Activated naive CD4-positive, alpha-beta T cell treated with anti-CD3 and anti-CD28 coated beads, Interleukin-2, amount 10 ng/mL, durations not matched to agents 7 days and 5 days (primary cell): ENCODE data around the gene PRR19.
A peak's percentile ranks its signal among the peaks of the same experiment; 100 is the strongest.

ENCODE experiments used
- CTCF ChIA-PET: fragments of 350-600 bp; sonication (Branson Sonifier 250); formaldehyde crosslinking; loops from one replicate; lab custom pipeline; 2021; ENCODE audit warnings: antibody characterized with exemption; lab: Charles Lee
- DNase-seq: peaks from one replicate; pipeline ENCODE4 v3.0.0-alpha.2; 2020
- H3K27ac Mint-ChIP-seq: one replicate; pipeline ENCODE4 v1.8.0; 2021; ENCODE audit warnings: mild to moderate bottlenecking, moderate library complexity, mixed read lengths
- H3K27me3 Mint-ChIP-seq: one replicate; pipeline ENCODE4 v1.8.0; 2021; ENCODE audit warnings: mild to moderate bottlenecking, mixed read lengths
- H3K36me3 Mint-ChIP-seq: one replicate; pipeline ENCODE4 v1.8.0; 2021; ENCODE audit warnings: mixed read lengths
- H3K4me1 Mint-ChIP-seq: one replicate; pipeline ENCODE4 v1.8.0; 2021; ENCODE audit warnings: mixed read lengths
- H3K4me3 Mint-ChIP-seq: one replicate; pipeline ENCODE4 v1.8.0; 2021; ENCODE audit warnings: mild to moderate bottlenecking, moderate library complexity, mixed read lengths
- H3K9me3 Mint-ChIP-seq: one replicate; pipeline ENCODE4 v1.8.0; 2021; ENCODE audit warnings: mixed read lengths

PRR19 gene

GRCh38 chr19:42312370-42312769 lies 10.4 kb downstream of the PRR19 start:
- Mint-ChIP-seq H3K4me3 (no peak overlapping the region), H3K9me3 (no peaks in the 10 kb centered on the region), H3K27ac (no peak overlapping the region), H3K4me1 (peaks cover 19% of the 10 kb centered on the region), H3K27me3 (peaks cover 77% of the 10 kb centered on the region), H3K36me3 (no peaks in the 10 kb centered on the region)
- CTCF ChIA-PET = interaction anchor here (1.6 kb wide), 1 partner anchor 204 kb away, joined by 5 read pairs; no protein-coding TSS in a partner anchor
- no peak for DNase-seq

- H3K27ac Mint-ChIP-seq = no peak within 1 kb of the TSS
- H3K9me3 Mint-ChIP-seq = no peaks in the 10 kb centered on the region
- H3K27me3 Mint-ChIP-seq = peaks cover 77% of the 10 kb centered on the region
- peak within 1 kb of the TSS; percentile 53 for H3K4me3 Mint-ChIP-seq
- H3K4me1 Mint-ChIP-seq = peaks cover 19% of the 10 kb centered on the region
- DNase-seq = peak; percentile 59
- H3K36me3 Mint-ChIP-seq = no peaks in the 10 kb centered on the region
- CTCF ChIA-PET = interaction anchor here (1.0 to 1.1 kb wide), 2 partner anchors 9 to 34 kb away, joined by 4 to 6 read pairs; no protein-coding TSS in a partner anchor
Observed at GRCh38 chr19:42313096-42313839, 11.3 kb downstream of the PRR19 start, which contains the start of gene TMEM145. Gene TMEM145 (plus strand): TSS chr19:42313309. CDS start chr19:42313377, 68 bp downstream.

- H3K27me3 Mint-ChIP-seq = peaks cover 77% of the 10 kb centered on the region
- H3K36me3 Mint-ChIP-seq = no peaks in the 10 kb centered on the region
- peaks cover 19% of the 10 kb centered on the region for H3K4me1 Mint-ChIP-seq
- H3K9me3 Mint-ChIP-seq = no peaks in the 10 kb centered on the region
- no peak overlapping the region for H3K27ac Mint-ChIP-seq
- CTCF ChIA-PET = interaction anchor here (1.0 to 1.1 kb wide), 2 partner anchors 9 to 33 kb away, joined by 4 to 6 read pairs; no protein-coding TSS in a partner anchor
- no peak for DNase-seq
- no peak overlapping the region for H3K4me3 Mint-ChIP-seq
Observed at GRCh38 chr19:42313840-42314755, 12.2 kb downstream of the PRR19 start.

GRCh38 chr19:42315024-42315423 lies 13.1 kb downstream of the PRR19 start:
- DNase-seq = no peak
- H3K4me3 Mint-ChIP-seq = no peak overlapping the region
- CTCF ChIA-PET = interaction anchor here (1.2 kb wide), 1 partner anchor 12 kb away, joined by 3 read pairs; no protein-coding TSS in a partner anchor

GRCh38 chr19:42316223-42317211 lies 14.6 kb downstream of the PRR19 start:
- CTCF ChIA-PET = interaction anchor here (1.2 kb wide), 1 partner anchor 10 kb away, joined by 3 read pairs; no protein-coding TSS in a partner anchor
- DNase-seq = no peak
- peaks cover 19% of the 10 kb centered on the region for H3K4me1 Mint-ChIP-seq

More at GRCh38 chr19:42315024-42315423, 13.1 kb downstream of the PRR19 start:
- H3K27ac Mint-ChIP-seq = no peak overlapping the region
- peaks cover 77% of the 10 kb centered on the region for H3K27me3 Mint-ChIP-seq
- H3K9me3 Mint-ChIP-seq = no peaks in the 10 kb centered on the region
- peaks cover 19% of the 10 kb centered on the region for H3K4me1 Mint-ChIP-seq
- no peaks in the 10 kb centered on the region for H3K36me3 Mint-ChIP-seq

GRCh38 chr19:42317535-42317934 lies 15.6 kb downstream of the PRR19 start:
- Mint-ChIP-seq H3K9me3 (no peaks in the 10 kb centered on the region), H3K27me3 (peaks cover 77% of the 10 kb centered on the region), H3K4me3 (no peak overlapping the region), H3K36me3 (no peaks in the 10 kb centered on the region), H3K27ac (no peak overlapping the region), H3K4me1 (peaks cover 15% of the 10 kb centered on the region)
- CTCF ChIA-PET = no interaction called here
- no peak for DNase-seq

More at GRCh38 chr19:42316223-42317211, 14.6 kb downstream of the PRR19 start:
- peaks cover 77% of the 10 kb centered on the region for H3K27me3 Mint-ChIP-seq
- H3K27ac Mint-ChIP-seq = no peak overlapping the region
- no peak overlapping the region for H3K4me3 Mint-ChIP-seq
- no peaks in the 10 kb centered on the region for H3K36me3 Mint-ChIP-seq
- no peaks in the 10 kb centered on the region for H3K9me3 Mint-ChIP-seq

GRCh38 chr19:42322305-42322704 lies 20.4 kb downstream of the PRR19 start:
- peaks cover 62% of the 10 kb centered on the region for H3K27me3 Mint-ChIP-seq
- CTCF ChIA-PET = interaction anchor here (1.1 to 3.1 kb wide), 2 partner anchors 207 to 213 kb away, joined by 3 to 9 read pairs; no protein-coding TSS in a partner anchor
- no peak overlapping the region for H3K27ac Mint-ChIP-seq
- no peak overlapping the region for H3K4me3 Mint-ChIP-seq
- no peak for DNase-seq
- no peaks in the 10 kb centered on the region for H3K9me3 Mint-ChIP-seq
- H3K36me3 Mint-ChIP-seq = peaks cover 3% of the 10 kb centered on the region
- peaks cover 24% of the 10 kb centered on the region for H3K4me1 Mint-ChIP-seq

- no peak for DNase-seq
- peaks cover 3% of the 10 kb centered on the region for H3K36me3 Mint-ChIP-seq
- H3K27ac Mint-ChIP-seq = no peak overlapping the region
- no peaks in the 10 kb centered on the region for H3K9me3 Mint-ChIP-seq
- peak overlapping the region; percentile 23 for H3K4me3 Mint-ChIP-seq
- peaks cover 65% of the 10 kb centered on the region for H3K27me3 Mint-ChIP-seq
- H3K4me1 Mint-ChIP-seq = peaks cover 24% of the 10 kb centered on the region
- CTCF ChIA-PET = interaction anchor here (0.8 to 3.1 kb wide), 3 partner anchors 19 to 215 kb away, joined by 3 to 9 read pairs (median 3); no protein-coding TSS in a partner anchor
Observed at GRCh38 chr19:42323473-42323851, 21.5 kb downstream of the PRR19 start.

- Mint-ChIP-seq H3K27me3 (peaks cover 65% of the 10 kb centered on the region), H3K9me3 (no peaks in the 10 kb centered on the region), H3K4me1 (peaks cover 24% of the 10 kb centered on the region), H3K4me3 (no peak overlapping the region), H3K27ac (no peak overlapping the region), H3K36me3 (peaks cover 3% of the 10 kb centered on the region)
- CTCF ChIA-PET = interaction anchor here (3.1 kb wide), 1 partner anchor 215 kb away, joined by 9 read pairs; no protein-coding TSS in a partner anchor
- DNase-seq = peak; percentile 47
Observed at GRCh38 chr19:42323852-42324654, 22.1 kb downstream of the PRR19 start.

- H3K36me3 Mint-ChIP-seq = peaks cover 3% of the 10 kb centered on the region
- H3K4me3 Mint-ChIP-seq = peak overlapping the region; percentile 88
- H3K4me1 Mint-ChIP-seq = peaks cover 24% of the 10 kb centered on the region
- DNase-seq = peak; percentile 30
- no peaks in the 10 kb centered on the region for H3K9me3 Mint-ChIP-seq
- CTCF ChIA-PET = no interaction called here
- H3K27me3 Mint-ChIP-seq = peaks cover 61% of the 10 kb centered on the region
- H3K27ac Mint-ChIP-seq = no peak overlapping the region
Observed at GRCh38 chr19:42324655-42325307, 22.8 kb downstream of the PRR19 start.

- CTCF ChIA-PET = no interaction called here
- DNase-seq = peak; percentile 99
- H3K9me3 Mint-ChIP-seq = no peaks in the 10 kb centered on the region
- H3K27me3 Mint-ChIP-seq = peaks cover 55% of the 10 kb centered on the region
- peak within 1 kb of the TSS; percentile 79 for H3K27ac Mint-ChIP-seq
- H3K36me3 Mint-ChIP-seq = peaks cover 3% of the 10 kb centered on the region
- H3K4me1 Mint-ChIP-seq = peaks cover 24% of the 10 kb centered on the region
- peak within 1 kb of the TSS; percentile 88 for H3K4me3 Mint-ChIP-seq
Observed at GRCh38 chr19:42325308-42325895, 23.5 kb downstream of the PRR19 start, which contains the start of gene MEGF8. Gene MEGF8 (plus strand): TSS chr19:42325635. CDS start chr19:42326244, 609 bp downstream.
